NCI-H510A treated with DMSO at 0.1 percent for 48 hours (cell line): ENCODE measurements around the gene RPS27A.
A peak's percentile ranks its signal among the peaks of the same experiment; 100 is the strongest.
"Not testable (repeated sequence)": the region's sequence is repeated elsewhere in the genome, so short reads cannot be mapped to it uniquely, and the experiment has no call there.

ENCODE experiments used
- DNase-seq: peaks from one replicate; lab custom pipeline; 2025; lab: John Stamatoyannopoulos, UW

Gene RPS27A

GRCh38 chr2:55239656-55240222, 7.3 kb downstream of the RPS27A start:
- peak; percentile 26 for DNase-seq

DNA sequence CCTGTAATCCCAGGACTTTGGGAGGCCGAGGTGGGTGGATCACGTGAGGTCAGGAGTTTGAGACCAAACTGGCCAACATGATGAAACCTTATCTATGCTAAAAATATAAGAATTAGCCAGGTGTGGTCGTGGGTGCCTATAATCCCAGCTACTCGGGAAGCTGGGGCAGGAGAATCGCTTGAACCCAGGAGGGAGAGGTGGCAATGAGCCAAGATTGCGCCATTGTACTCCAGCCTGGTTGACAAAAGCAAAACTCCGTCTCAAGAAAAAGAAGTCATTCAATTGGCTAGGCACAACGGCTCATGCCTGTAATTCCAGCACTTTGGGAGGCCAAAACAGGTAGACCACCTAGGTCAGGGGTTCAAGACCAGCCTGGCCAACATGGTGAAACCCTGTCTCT, 9.1 kb downstream of the RPS27A start:
- not testable (repeated sequence) for DNase-seq

DNA sequence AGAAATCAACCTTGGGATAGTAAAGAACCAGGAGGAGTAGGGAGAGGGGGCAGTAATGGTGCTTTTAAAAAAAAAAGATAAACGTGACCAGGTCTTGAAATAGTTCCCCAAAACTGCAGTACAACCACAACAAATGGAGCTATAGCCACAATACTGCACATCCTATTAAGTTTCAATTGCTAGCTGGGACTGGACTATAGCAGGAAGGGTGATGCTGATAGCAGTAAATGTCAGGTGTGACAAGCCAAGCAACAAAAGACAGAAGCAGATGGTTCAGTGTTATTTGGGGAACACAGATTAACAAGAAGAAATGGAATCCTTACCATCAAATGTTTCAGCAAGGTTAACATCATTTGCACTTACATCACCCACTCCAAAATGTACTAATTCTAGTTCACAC, 10.1 kb downstream of the RPS27A start:
- no peak for DNase-seq

GRCh38 chr2:55245411-55245810, 12.9 kb downstream of the RPS27A start:
- DNase-seq: no peak

DNA sequence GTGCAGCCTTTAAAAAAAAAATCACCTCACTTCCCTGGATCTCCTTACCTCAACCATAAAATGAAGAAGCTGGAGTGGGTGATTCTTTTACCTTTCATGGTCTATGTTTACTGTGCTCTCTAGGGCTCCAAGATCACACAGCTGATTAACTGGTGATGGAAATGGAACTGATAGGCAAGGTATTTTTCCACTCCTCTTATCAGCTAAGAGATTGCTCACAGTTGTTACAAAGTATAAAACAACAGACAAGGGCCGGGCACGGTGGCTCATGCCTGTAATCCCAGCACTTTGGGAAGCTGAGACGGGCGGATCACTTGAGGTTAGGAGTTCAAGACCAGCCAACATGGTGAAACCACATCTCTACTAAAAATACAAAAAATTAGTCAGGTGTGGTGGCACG, 14.5 kb downstream of the RPS27A start:
- DNase-seq: no peak

DNA sequence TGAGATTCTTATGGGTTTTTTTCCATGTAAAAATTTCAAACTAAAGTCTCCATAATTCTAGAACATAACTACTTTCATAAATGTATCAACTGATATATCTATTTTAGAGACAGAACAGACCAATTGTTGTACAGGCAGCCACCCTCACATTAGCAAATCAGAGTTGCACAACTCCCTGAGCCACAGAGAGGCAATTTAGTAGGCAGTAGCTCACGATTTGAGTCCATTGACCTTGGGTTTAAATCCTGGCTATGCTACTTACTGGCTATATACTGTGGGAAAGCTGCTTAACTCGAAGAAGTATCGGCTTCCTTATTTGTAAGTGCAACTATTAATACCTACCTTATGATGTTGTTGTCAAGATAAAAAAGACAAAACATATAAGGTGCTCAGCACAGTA, 20.3 kb downstream of the RPS27A start:
- DNase-seq: no peak

DNA sequence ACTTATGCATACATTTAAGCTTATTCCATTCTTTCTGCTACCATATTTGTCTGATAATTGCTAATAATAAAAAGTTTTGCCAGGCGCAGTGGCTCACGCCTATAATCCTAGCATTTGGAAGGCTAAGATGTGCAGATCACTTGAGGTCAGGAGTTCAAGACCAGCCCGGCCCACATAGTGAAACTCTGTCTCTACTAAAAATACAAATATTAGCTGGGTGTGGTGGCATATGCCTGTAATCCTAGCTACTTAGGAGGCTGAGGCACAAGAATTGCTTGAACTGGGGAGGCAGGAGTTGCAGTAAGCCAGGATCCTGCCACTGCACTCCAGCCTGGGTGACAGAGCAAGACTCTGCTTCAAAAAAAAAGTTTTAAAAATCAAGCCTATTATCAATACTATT, 27.1 kb downstream of the RPS27A start:
- not testable (repeated sequence) for DNase-seq

DNA sequence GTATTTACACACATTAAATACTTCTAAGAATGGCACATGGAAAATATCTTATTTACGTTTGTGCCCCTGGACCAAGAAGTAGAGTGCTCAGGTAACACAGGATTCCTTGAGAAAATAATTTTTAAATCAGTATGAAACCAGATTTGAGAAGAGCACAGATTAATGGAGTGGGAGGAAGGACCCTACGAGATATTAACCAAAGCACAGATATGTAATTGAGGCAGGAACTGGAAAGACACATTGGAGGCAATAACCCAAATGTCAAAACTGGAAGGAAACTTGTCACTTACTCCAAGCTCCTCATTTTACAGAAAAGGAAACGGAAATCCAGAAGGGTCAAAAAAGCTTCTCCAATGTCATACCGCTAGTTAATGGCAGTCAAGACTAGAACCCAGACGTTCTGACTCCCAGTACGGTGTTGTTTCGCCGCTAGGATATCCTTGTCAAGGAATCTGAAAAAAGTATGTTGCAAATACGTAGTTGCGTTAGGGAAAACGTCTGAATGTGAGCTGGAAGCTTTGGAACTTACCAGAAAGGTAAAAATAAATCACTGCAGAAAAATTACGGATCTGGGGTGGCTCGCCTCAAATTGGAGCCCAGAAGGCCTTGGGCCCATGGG, 35.9 kb downstream of the RPS27A start:
- DNase-seq: no peak

DNA sequence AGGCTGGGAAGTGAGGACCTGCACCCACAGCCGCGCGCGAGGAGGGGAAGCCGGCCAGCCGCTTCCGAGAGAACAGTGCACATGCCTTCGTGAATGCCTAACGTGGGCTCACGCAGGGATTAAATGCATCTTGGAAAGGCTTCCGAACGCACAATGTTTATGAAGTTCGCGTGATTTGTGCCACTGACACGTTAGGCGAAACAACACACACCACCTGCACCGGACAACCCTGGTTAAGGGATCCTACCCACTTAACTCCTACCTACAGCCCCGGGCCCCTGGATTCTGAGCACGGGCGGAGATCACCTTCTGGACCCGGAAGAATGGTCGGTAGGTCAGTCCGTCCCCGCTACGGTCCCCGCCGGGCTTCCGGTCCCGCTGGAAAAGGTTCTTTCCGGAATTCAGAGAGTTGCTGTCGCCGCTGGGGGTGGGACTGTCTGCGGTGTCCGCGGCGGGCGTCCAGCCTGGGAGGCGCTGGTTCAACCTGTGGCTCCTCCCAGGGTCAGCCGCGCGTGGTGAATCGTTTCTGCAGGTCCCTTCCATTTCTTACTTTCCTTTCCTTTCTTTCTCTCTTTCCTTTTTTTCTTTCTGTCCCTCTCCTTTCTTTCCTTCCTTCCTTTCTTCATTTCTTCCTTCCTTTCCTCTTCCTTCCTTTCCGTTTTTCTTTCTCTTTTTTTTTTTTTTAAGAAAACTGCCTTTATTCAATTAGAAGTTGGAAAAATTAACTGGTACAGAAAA, 36.6 kb downstream of the RPS27A start, which contains the start of gene MTIF2:
Gene MTIF2 (minus strand): TSS at position 325 of the 738 bp plus-strand sequence. CDS start 5,373 bp downstream, outside the sequence.
- peak; percentile 91 for DNase-seq

- no peak for DNase-seq
Observed at GRCh38 chr2:55269645-55269990, 37.1 kb downstream of the RPS27A start.

GRCh38 chr2:55274346-55274745, 41.9 kb downstream of the RPS27A start:
- not testable (repeated sequence) for DNase-seq

GRCh38 chr2:55277310-55277709, 44.8 kb downstream of the RPS27A start:
- no peak for DNase-seq

DNA sequence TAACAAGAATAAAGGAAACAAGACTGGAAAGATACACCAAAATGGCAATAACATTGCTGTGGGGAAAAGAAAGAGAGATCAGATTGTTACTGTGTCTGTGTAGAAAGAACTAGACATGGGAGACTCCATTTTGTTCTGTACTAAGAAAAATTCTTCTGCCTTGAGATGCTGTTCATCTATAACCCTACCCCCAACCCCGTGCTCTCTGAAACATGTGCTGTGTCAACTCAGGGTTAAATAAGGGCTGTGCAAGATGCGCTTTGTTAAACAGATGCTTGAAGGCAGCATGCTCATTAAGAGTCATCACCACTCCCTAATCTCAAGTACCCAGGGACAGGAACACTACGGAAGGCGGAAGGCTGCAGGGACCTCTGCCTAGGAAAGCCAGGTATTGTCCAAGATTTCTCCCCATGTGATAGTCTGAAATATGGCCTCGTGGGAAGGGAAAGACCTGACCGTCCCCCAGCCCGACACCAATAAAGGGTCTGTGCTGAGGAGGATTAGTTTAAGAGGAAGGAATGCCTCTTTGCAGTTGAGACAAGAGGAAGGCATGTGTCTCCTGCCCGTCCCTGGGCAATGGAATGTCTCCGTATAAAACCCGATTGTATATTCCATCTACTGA, 46.8 kb downstream of the RPS27A start:
- not testable (repeated sequence) for DNase-seq

- not testable (repeated sequence) for DNase-seq
Observed at GRCh38 chr2:55279859-55280424, 47.5 kb downstream of the RPS27A start.

DNA sequence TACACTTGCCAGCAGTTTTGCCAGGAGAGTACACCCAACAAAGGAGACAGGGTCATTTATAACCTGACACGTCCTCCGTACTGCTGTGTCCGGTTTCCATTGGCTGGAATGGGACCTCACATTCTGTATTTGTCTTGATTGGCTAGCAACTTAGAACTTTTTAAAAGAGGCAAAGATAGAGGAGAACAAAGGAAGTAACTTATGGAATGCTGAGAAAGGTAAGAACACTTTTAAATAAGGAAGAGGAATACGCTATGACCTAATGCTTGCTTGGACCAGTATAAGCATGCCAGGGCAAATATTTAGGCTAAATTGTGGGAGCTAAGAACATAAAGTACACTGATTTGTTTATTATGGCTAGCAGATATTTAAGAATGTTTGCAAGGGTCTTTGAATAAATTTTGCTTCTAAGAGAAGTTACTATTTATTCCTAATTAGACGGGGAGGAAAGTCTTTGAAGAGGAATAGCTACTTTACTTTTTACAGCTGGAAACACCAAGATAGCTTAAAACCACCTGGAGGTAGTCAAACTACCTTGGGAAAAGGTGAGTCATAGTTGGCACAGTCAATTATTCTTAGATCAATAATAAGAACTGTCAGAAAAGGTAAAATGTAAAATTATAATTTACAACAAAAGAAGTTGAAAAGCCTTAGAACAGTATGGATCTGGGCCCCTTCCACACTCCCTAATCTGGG, 48.5 kb downstream of the RPS27A start:
- not testable (repeated sequence) for DNase-seq

DNA sequence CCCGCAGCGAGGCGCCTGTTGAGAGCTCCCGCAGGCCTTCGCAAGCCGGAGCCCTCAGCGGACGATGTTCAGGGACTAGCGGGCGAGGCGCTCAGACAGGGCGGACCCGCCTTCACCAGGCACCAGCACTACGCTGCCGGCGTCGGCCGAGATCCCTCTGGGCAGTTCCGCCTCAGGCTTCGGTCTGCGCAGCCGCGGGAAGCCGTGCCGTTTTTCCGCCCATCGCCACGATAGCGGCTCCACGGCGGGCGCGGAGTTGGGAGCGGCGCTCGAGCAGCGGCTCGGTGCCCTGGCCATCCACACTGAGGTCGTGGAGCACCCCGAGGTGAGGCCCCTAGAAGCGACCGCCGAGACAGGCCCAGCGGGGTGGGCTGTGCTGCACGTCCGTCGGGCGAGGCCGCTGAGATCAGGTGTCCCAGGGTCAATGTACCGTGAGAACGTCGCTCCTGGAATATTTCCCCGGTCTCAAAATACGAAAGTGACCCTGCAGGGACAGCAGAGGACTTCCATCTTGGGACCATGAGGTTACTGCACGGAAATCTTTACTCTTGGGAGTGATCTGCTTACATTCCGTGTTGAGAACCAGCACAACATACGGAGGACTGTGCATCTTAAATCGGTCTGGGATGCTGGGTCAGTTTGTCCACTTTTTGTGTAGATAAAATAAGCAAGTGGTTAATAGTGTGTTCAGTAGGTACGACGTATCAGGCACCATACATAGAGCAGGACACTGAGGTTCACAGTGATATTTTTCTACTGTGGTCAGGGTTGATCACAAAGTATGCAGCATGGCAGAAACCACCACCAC, 49.8 kb downstream of the RPS27A start:
- peak; percentile 85 for DNase-seq

GRCh38 chr2:55283083-55283482, 50.6 kb downstream of the RPS27A start:
- no peak for DNase-seq
